Ascending aorta (tissue), 2 donors: ENCODE results near the gene LNPK. TPM values are rescaled to one million over a fixed set of nuclear protein-coding genes. Genes with fewer than 3 reads are reported as not detected.

Experiments
- DNase-seq, 2 donors: peaks; one replicate each; pipeline ENCODE4 v3.0.0-alpha.2; 2019; ENCODE audit warnings: low spot score in 2 of 2
- H3K27ac ChIP-seq, 2 donors: fragments of 200-600 bp; sonication (generic); one replicate each; pipeline ENCODE4 v1.5.1; 2016 to 2017; ENCODE audit warnings: mild to moderate bottlenecking in 1 of 2
- H3K27me3 ChIP-seq: fragments of 200-600 bp; sonication (generic); one replicate; pipeline ENCODE4 v1.5.1; 2017
- H3K36me3 ChIP-seq, 2 donors: fragments of 200-600 bp; sonication (generic); one replicate each; pipeline ENCODE4 v1.5.1; 2016
- H3K4me1 ChIP-seq, 2 donors: fragments of 200-600 bp; sonication (generic); one replicate each; pipeline ENCODE4 v1.5.1; 2016 to 2017; ENCODE audit warnings: mild to moderate bottlenecking in 1 of 2
- H3K4me3 ChIP-seq, 2 donors: fragments of 200-600 bp; sonication (generic); one replicate each; pipeline ENCODE4 v1.5.1; 2016 to 2017; ENCODE audit warnings: mild to moderate bottlenecking in 1 of 2
- H3K9me3 ChIP-seq, 2 donors: fragments of 200-600 bp; sonication (generic); one replicate each; pipeline ENCODE4 v1.5.1; 2016
- intact Hi-C: fragments of 100-400 bp; cut with DNase I; formaldehyde crosslinking; loops from one replicate; pipeline ENCODE4 v1.15.1; 2023
- total RNA-seq: library from RNA; depleted of rRNA; stranded (reverse); fragments of >200 nt; gene quantifications from one replicate; pipeline ENCODE4 v1.1.0, GENCODE V29; 2016
- TF ChIP-seq, protein P1 (sequence below), 3 experiments: fragments of 200-600 bp in 2 of 3; fragments of 450-650 bp in 1 of 3; sonication (generic) in 2 of 3; IDR thresholded peaks; one replicate each; pipeline ENCODE4 v1.5.1; 2016 to 2019; ENCODE audit warnings: antibody characterized with exemption in 3 of 3, mild to moderate bottlenecking in 1 of 3, moderate library complexity in 1 of 3

LNPK gene
- total RNA-seq, 1 donor from 2014 or later = 7.1 TPM

DNA sequence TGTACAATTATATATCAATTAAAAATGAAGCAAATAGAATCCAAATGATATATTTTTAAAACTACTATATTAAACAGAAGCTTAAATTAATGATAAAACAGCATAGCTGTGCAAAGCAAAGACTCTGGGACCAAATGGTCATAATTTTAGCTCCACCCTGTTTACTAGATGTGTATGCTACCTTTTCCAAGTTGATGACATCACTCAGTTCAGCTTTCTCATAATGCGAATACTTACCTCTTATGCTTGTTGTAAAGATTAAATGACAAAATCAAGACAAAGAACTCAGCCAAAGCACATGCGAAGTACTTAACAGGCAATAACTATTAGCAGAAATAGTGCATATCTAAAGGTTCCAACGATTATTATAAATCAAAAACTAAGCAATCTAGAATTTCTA lies 51.6 kb downstream of the LNPK start:
- TF ChIP-seq, protein P1, sequence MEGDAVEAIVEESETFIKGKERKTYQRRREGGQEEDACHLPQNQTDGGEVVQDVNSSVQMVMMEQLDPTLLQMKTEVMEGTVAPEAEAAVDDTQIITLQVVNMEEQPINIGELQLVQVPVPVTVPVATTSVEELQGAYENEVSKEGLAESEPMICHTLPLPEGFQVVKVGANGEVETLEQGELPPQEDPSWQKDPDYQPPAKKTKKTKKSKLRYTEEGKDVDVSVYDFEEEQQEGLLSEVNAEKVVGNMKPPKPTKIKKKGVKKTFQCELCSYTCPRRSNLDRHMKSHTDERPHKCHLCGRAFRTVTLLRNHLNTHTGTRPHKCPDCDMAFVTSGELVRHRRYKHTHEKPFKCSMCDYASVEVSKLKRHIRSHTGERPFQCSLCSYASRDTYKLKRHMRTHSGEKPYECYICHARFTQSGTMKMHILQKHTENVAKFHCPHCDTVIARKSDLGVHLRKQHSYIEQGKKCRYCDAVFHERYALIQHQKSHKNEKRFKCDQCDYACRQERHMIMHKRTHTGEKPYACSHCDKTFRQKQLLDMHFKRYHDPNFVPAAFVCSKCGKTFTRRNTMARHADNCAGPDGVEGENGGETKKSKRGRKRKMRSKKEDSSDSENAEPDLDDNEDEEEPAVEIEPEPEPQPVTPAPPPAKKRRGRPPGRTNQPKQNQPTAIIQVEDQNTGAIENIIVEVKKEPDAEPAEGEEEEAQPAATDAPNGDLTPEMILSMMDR (IDR thresholded peaks at IDR 0.05) = no peak
- no peak overlapping the region for H3K4me3 ChIP-seq
- H3K27me3 ChIP-seq = no peaks in the 10 kb centered on the region
- no peak for DNase-seq
- H3K27ac ChIP-seq = no peak overlapping the region
- intact Hi-C loops = no loop called here
- no peaks in the 10 kb centered on the region for H3K9me3 ChIP-seq
- no peaks in the 10 kb centered on the region for H3K36me3 ChIP-seq
- H3K4me1 ChIP-seq = no peaks in the 10 kb centered on the region

DNA sequence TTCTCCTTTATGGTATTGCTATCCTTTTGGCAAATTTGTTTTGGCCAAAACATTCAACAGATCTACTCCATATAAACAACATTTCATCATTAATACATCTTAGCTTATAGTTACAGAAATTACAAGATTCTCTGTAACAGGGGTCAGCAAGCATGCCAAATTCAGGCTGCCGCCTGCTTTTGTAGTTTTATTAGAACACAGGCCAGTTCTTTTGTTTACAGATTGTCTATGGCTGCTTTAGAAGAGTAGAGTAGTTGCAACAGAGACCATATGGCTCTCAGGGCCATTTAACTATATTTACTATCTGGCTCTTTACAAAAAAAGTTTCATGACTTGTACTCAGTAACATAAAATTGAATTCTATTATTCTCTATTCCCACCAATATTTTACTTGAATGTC lies 53.9 kb downstream of the LNPK start:
- H3K27ac ChIP-seq = no peak overlapping the region

DNA sequence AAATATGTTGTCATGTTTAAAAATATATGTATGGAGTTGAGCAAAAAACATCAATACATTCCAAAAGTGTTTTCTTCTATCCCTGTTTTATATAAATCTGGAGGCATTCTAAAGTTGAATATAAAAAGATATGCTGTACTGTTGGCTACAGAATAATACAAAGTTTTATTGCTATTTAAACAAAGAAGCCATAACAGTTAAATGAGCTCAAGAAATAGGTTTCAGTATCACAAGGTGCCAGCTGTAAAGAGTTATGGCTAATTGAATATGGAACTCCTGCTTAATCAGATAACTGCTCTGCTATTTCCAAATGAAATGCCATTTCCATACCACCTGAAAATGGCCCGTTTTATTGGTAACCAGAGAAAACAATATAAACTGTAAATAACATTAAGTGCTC lies 55.0 kb downstream of the LNPK start:
- Histone ChIP-seq H3K4me3 (no peak overlapping the region), H3K9me3 (no peaks in the 10 kb centered on the region), H3K27ac (no peak overlapping the region), H3K27me3 (no peaks in the 10 kb centered on the region), H3K36me3 (peaks cover 5 to 7% of the 10 kb centered on the region in 2 donors), H3K4me1 (no peaks in the 10 kb centered on the region)
- TF ChIP-seq, protein P1 (IDR thresholded peaks at IDR 0.05) = no peak
- intact Hi-C loops = no loop called here
- no peak for DNase-seq

More for the DNA sequence above, 53.9 kb downstream of the LNPK start:
- H3K4me1 ChIP-seq = no peaks in the 10 kb centered on the region
- H3K27me3 ChIP-seq = no peaks in the 10 kb centered on the region
- DNase-seq = no peak
- peaks cover 5 to 7% of the 10 kb centered on the region in 2 donors for H3K36me3 ChIP-seq
- H3K9me3 ChIP-seq = no peaks in the 10 kb centered on the region
- intact Hi-C loops = no loop called here
- TF ChIP-seq, protein P1 (IDR thresholded peaks at IDR 0.05) = no peak
- no peak overlapping the region for H3K4me3 ChIP-seq

DNA sequence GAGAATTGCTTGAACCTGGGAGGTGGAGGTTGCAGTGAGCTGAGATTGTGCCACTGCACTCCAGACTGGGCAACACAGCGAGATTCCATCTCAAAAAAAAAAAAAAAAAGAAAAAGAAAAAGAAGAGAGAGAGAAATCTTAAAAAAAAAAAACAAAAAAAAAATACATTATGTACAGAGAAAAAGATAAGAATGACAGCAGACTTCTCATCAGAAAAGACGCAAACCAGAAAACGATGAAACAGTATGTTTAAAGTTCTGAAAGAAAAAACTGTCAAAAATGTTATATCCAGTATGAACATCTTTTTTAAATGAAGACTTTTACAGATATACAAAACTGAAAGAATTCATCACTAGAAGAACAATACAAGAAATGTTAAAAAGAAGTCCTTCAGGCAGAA lies 60.4 kb downstream of the LNPK start:
- no peaks in the 10 kb centered on the region for H3K4me1 ChIP-seq
- no peak overlapping the region for H3K4me3 ChIP-seq
- H3K27ac ChIP-seq = no peak overlapping the region
- intact Hi-C loops = no loop called here
- peaks cover 5 to 7% of the 10 kb centered on the region in 2 donors for H3K36me3 ChIP-seq
- H3K9me3 ChIP-seq = no peaks in the 10 kb centered on the region
- TF ChIP-seq, protein P1 (IDR thresholded peaks at IDR 0.05) = no peak
- H3K27me3 ChIP-seq = no peaks in the 10 kb centered on the region
- no peak for DNase-seq

DNA sequence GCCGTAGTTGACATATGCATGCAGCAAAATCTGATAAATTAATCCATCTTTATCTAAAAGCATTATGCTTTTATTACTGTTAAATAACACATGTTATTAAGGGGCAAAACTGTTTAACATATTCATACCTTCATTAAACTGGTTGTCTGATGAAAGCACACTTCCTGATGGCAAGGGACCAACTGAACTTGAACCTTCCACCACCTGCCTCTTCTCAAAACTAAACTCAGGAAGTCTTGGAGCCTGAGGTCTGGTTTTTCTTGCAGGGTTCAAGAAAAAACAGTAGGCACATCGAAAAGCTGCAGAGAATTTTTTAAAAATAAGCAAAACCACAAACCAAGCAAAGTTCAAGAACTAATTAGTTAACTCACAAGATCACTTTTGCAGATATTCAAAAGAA lies 64.9 kb downstream of the LNPK start:
- intact Hi-C loops = no loop called here
- DNase-seq = no peak
- no peaks in the 10 kb centered on the region for H3K27me3 ChIP-seq
- peaks cover 0 to 11% of the 10 kb centered on the region in 2 donors for H3K36me3 ChIP-seq
- H3K9me3 ChIP-seq = no peaks in the 10 kb centered on the region
- H3K27ac ChIP-seq = no peak overlapping the region
- TF ChIP-seq, protein P1 (IDR thresholded peaks at IDR 0.05) = no peak
- H3K4me1 ChIP-seq = no peaks in the 10 kb centered on the region
- no peak overlapping the region for H3K4me3 ChIP-seq
